Peyer's patch (tissue), 4 donors: ENCODE results near the gene RNF180. TPM values are rescaled to one million over a fixed set of nuclear protein-coding genes. Genes with fewer than 3 reads are reported as not detected.

Experiments
- DNase-seq, 3 donors: peaks; one replicate each; pipeline ENCODE4 v3.0.0-alpha.2; 2017 to 2019
- H3K27ac ChIP-seq, 4 donors: fragments of 200-600 bp; sonication (generic); one replicate each; pipeline ENCODE4 v1.5.1; 2016 to 2019
- H3K27me3 ChIP-seq, 2 donors: fragments of 200-600 bp; sonication (generic); one replicate each; pipeline ENCODE4 v1.5.1; 2019
- H3K36me3 ChIP-seq, 3 donors: fragments of 200-600 bp; sonication (generic); one replicate each; pipeline ENCODE4 v1.5.1; 2016 to 2019
- H3K4me1 ChIP-seq, 4 donors: fragments of 200-600 bp; sonication (generic); one replicate each; pipeline ENCODE4 v1.5.1; 2016 to 2019
- H3K4me3 ChIP-seq, 4 donors: fragments of 200-600 bp; sonication (generic); 1 replicate in 3 of 4; 2 replicates in 1 of 4; pipeline ENCODE4 v1.5.1; 2016 to 2019; ENCODE audit warnings: mild to moderate bottlenecking in 1 of 4
- H3K9me3 ChIP-seq, 4 donors: fragments of 200-600 bp; sonication (generic); one replicate each; pipeline ENCODE4 v1.5.1; 2016 to 2019; ENCODE audit warnings: mild to moderate bottlenecking in 1 of 4
- POLR2A ChIP-seq, 2 donors: fragments of 450-650 bp; IDR thresholded peaks; one replicate each; pipeline ENCODE4 v1.5.1; 2017; ENCODE audit warnings: antibody characterized with exemption in 2 of 2, mild to moderate bottlenecking in 2 of 2, moderate library complexity in 2 of 2
- total RNA-seq, 4 donors: library from RNA; depleted of rRNA; stranded (reverse); fragments of >200 nt; gene quantifications; one replicate each; pipeline ENCODE4 v1.1.0, GENCODE V29; 2016
- TF ChIP-seq, protein P1 (sequence below), 6 experiments: fragments of 450-650 bp in 4 of 6; fragments of 200-600 bp in 2 of 6; sonication (generic) in 1 of 6; IDR thresholded peaks; one replicate each; pipeline ENCODE4 v1.5.1; 2017 to 2019; ENCODE audit warnings: antibody characterized with exemption in 6 of 6, mild to moderate bottlenecking in 3 of 6, moderate library complexity in 1 of 6

The RNF180 gene
- total RNA-seq, 4 donors from 2014 or later = 3.2 to 9.1 (median 4.3) TPM

DNA sequence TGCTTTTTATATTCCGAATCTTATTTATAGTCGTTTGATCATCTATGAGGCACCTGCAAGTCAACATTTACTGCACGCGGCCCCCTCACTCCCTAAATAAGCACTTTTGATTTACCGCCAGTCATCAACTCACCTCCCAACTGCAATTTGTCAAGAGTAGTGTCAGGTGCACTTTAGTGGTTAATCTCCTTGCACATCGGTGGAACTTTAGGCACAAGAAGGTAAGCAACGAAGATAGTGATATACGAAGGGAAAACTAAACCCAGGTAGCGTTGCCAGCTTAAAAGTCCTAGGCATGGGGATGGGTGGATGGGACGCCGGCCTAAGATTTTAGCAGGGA, 513 bp upstream of the RNF180 start:
- TF ChIP-seq POLR2A (IDR thresholded peaks at IDR 0.05) = no peak
- TF ChIP-seq, protein P1, sequence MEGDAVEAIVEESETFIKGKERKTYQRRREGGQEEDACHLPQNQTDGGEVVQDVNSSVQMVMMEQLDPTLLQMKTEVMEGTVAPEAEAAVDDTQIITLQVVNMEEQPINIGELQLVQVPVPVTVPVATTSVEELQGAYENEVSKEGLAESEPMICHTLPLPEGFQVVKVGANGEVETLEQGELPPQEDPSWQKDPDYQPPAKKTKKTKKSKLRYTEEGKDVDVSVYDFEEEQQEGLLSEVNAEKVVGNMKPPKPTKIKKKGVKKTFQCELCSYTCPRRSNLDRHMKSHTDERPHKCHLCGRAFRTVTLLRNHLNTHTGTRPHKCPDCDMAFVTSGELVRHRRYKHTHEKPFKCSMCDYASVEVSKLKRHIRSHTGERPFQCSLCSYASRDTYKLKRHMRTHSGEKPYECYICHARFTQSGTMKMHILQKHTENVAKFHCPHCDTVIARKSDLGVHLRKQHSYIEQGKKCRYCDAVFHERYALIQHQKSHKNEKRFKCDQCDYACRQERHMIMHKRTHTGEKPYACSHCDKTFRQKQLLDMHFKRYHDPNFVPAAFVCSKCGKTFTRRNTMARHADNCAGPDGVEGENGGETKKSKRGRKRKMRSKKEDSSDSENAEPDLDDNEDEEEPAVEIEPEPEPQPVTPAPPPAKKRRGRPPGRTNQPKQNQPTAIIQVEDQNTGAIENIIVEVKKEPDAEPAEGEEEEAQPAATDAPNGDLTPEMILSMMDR (IDR thresholded peaks at IDR 0.05) = no peak
- H3K36me3 ChIP-seq = no peaks in the 10 kb centered on the region
- DNase-seq = no peak
- peak overlapping the region; percentile 37 to 89 (median 61) for H3K4me3 ChIP-seq
- H3K4me1 ChIP-seq = peaks cover 0 to 4% (median 0%) of the 10 kb centered on the region in 4 donors
- H3K9me3 ChIP-seq = no peaks in the 10 kb centered on the region
- peak overlapping the region in 2 of 4 donors; percentile 67 to 71 for H3K27ac ChIP-seq
- no peaks in the 10 kb centered on the region for H3K27me3 ChIP-seq

DNA sequence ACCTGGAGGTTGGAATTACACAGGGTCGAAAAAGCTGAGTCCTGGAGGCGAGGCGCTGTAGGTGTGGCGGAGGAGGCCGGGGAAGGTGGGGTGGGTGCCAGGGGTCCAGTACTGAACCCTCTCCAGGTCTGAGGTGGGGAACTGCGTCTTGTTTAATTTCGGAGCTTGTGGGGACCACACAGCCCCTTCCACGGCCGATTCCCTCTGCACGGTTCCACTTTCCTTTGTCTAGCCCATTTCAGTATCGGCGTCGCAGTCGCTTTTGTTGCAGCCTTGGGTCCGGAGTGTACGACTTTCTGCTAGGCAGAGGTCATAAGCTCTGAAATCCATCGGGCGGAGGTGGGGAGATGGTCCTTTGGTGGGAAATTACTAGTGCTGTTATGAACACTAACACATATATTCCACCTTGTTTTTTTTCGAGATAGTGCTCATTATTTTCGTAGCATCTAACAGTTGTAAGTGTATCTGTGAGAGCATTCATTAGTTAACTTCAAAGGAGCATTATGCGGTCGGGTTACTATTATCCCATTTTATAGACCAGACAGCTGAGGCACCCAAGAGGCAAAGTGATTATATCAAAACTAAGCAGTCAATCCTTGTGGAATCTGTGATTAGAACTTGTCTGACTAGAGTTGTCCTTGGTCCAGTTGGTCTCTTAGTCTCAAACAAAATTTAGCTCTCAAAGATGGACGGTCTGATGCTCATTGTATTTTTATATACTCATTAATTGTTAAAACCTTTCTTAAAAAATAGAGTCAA, 737 bp downstream of the RNF180 start:
- peak in 1 of 3 donors; percentile 43 for DNase-seq
- H3K9me3 ChIP-seq = no peaks in the 10 kb centered on the region

DNA sequence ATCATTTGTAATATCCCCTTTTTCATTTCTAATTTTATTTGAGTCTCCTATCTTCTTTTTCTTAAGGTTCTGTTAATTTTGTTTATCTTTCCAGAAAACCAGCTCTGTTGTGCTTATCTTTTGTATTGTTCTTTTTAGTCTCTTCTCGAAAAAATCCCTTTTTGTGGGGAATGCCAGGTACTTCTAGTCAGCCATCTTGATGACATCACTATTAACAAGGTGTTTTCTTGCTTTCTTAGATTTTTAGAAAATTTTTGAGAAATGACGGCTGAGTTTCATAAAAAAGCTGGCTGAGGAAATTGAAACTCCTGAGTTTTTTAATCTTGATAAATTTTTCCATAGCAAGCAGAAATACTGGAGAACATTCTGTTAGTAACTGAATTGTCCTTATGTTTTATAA, 10.7 kb downstream of the RNF180 start:
- Histone ChIP-seq H3K4me1 (no peaks in the 10 kb centered on the region), H3K27ac (no peak overlapping the region), H3K27me3 (no peaks in the 10 kb centered on the region), H3K4me3 (no peak overlapping the region), H3K9me3 (no peaks in the 10 kb centered on the region), H3K36me3 (no peaks in the 10 kb centered on the region)
- DNase-seq = no peak
- TF ChIP-seq, protein P1 (IDR thresholded peaks at IDR 0.05) = no peak
- TF ChIP-seq POLR2A (IDR thresholded peaks at IDR 0.05) = no peak

More for the DNA sequence above, 737 bp downstream of the RNF180 start:
- TF ChIP-seq, protein P1 (IDR thresholded peaks at IDR 0.05) = no peak
- no peak for TF ChIP-seq POLR2A (IDR thresholded peaks at IDR 0.05)
- Histone ChIP-seq H3K4me1 (peaks cover 0 to 4% (median 0%) of the 10 kb centered on the region in 4 donors), H3K27ac (peak overlapping the region; percentile 41 to 71 (median 55)), H3K36me3 (no peaks in the 10 kb centered on the region), H3K27me3 (no peaks in the 10 kb centered on the region), H3K4me3 (peak overlapping the region; percentile 37 to 89 (median 61))

DNA sequence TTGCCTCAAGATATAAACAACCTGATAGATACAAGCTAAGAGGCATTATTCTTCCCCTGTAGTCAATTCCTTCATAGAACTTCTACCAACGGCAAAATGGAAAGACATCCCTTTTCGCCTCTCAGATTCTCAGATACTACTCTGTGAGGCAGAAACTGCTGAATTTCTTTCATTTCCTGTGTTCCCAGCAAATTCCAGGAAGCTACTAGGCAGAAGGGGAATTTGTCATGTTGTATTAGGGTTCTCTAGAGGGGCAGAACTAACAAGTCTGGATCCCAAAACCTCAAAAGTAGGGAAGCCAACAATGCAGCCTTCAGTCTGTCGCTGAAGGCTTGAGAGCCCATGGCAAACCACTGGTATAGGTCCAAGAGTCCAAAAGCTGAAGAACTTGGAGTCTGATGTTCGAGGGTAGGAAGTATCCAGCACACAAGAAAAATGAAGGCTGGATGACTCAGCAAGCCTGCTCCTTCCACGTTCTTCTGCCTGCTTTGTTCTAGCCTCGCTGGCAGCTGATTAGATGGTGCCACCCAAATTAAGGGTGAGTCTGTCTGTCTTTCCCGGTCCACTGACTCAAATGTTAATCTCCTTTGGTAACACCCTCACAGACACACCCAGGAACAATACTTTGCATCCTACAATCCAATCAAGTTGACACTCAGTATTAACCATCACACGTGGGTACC, 15.2 kb downstream of the RNF180 start:
- Histone ChIP-seq H3K9me3 (no peaks in the 10 kb centered on the region), H3K27ac (no peak overlapping the region), H3K36me3 (no peaks in the 10 kb centered on the region), H3K27me3 (no peaks in the 10 kb centered on the region), H3K4me1 (no peaks in the 10 kb centered on the region), H3K4me3 (no peak overlapping the region)
- TF ChIP-seq, protein P1 (IDR thresholded peaks at IDR 0.05) = no peak
- TF ChIP-seq POLR2A (IDR thresholded peaks at IDR 0.05) = no peak
- no peak for DNase-seq

DNA sequence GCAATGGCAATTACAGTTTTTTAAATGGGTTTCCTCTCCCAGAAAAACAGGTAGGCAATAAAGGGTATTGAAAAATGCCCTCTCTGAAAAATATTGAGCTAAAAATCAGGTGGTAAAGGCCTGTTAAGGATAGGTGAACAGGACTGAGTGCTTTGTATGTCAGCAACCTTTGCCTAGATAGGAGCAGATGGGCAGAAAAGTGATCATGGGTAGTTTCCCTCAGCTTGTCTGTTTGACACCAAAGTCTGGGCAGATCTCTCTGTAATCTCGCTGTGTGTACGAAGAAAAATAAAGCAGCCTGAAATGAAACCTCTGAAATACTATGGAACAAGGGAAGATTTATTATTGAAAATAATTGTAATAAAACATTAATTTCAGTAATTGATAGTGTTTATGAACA, 15.8 kb downstream of the RNF180 start:
- Histone ChIP-seq H3K4me3 (no peak overlapping the region), H3K27ac (no peak overlapping the region), H3K4me1 (no peaks in the 10 kb centered on the region), H3K36me3 (no peaks in the 10 kb centered on the region), H3K9me3 (no peaks in the 10 kb centered on the region), H3K27me3 (no peaks in the 10 kb centered on the region)
- no peak for TF ChIP-seq POLR2A (IDR thresholded peaks at IDR 0.05)
- TF ChIP-seq, protein P1 (IDR thresholded peaks at IDR 0.05) = no peak
- DNase-seq = no peak
